ENCODE results near the gene AURKAIP1.

Gene AURKAIP1

GRCh38 chr1:1401457-1402010, 26.5 kb upstream of the AURKAIP1 start:
- no peaks in the 10 kb centered on the region for H3K27me3 ChIP-seq (ENCODE audit: insufficient read depth, poor library complexity, severe bottlenecking)
- TF ChIP-seq SPI1 (IDR thresholded peaks at IDR 0.05; ENCODE audit: borderline replicate concordance, low read depth) = no peak
- peak; percentile 68 for TF ChIP-seq POLR2AphosphoS5 (IDR thresholded peaks at IDR 0.05; ENCODE audit: low read depth)
- no peak for DNase-seq (ENCODE audit: low read depth in 1 of 2, low spot score in 1 of 2)
- no peak overlapping the region for H3K4me3 ChIP-seq (replicated peaks; ENCODE audit: insufficient read depth, low read length)
- no peak overlapping the region for H3K27ac ChIP-seq (replicated peaks)

GRCh38 chr1:1400576-1401456, 25.8 kb upstream of the AURKAIP1 start:
- TF ChIP-seq GABPA (IDR thresholded peaks at IDR 0.05; ENCODE audit: low read depth) = no peak
- no peak for TF ChIP-seq REST (IDR thresholded peaks at IDR 0.05; ENCODE audit: insufficient replicate concordance, low read depth)
- TF ChIP-seq POLR2AphosphoS5 (IDR thresholded peaks at IDR 0.05; ENCODE audit: low read depth) = no peak; the same call in 1 of the 2 replicates
- no peak for TF ChIP-seq CTCF (IDR thresholded peaks at IDR 0.05; ENCODE audit: insufficient read depth, low read length)
- peak overlapping the region; percentile 91 for H3K27ac ChIP-seq (replicated peaks)

GRCh38 chr1:1399872-1400575, 25.0 kb upstream of the AURKAIP1 start:
- Histone ChIP-seq H3K4me3 (replicated peaks; ENCODE audit: insufficient read depth, low read length) (peak overlapping the region; percentile 86), H3K27ac (replicated peaks) (peak overlapping the region; percentile 91), H3K27me3 (ENCODE audit: insufficient read depth, poor library complexity, severe bottlenecking) (no peaks in the 10 kb centered on the region)
- DNase-seq (ENCODE audit: low read depth in 1 of 2, low spot score in 1 of 2) = peak in 1 of 2 experiments; percentile 36
- TF ChIP-seq GABPA (IDR thresholded peaks at IDR 0.05; ENCODE audit: low read depth) = no peak
- TF ChIP-seq POLR2AphosphoS5 (IDR thresholded peaks at IDR 0.05; ENCODE audit: low read depth) = peak; percentile 79; the same call in 1 of the 2 replicates

More at GRCh38 chr1:1400576-1401456, 25.8 kb upstream of the AURKAIP1 start:
- no peaks in the 10 kb centered on the region for H3K27me3 ChIP-seq (ENCODE audit: insufficient read depth, poor library complexity, severe bottlenecking)
- peak overlapping the region; percentile 86 for H3K4me3 ChIP-seq (replicated peaks; ENCODE audit: insufficient read depth, low read length)
- no peak for DNase-seq (ENCODE audit: low read depth in 1 of 2, low spot score in 1 of 2)

GRCh38 chr1:1399187-1399871, 24.3 kb upstream of the AURKAIP1 start, which contains the start of gene CCNL2:
Gene CCNL2 (minus strand): TSS chr1:1399335. CDS start chr1:1399306, 29 bp downstream.
- Histone ChIP-seq H3K4me3 (replicated peaks; ENCODE audit: insufficient read depth, low read length) (peak within 1 kb of the TSS; percentile 88), H3K27me3 (ENCODE audit: insufficient read depth, poor library complexity, severe bottlenecking) (no peaks in the 10 kb centered on the region), H3K27ac (replicated peaks) (peak within 1 kb of the TSS; percentile 92)
- peak; percentile 97 to 98 for DNase-seq (ENCODE audit: low read depth in 1 of 2, low spot score in 1 of 2)
- TF ChIP-seq SPI1 (IDR thresholded peaks at IDR 0.05; ENCODE audit: borderline replicate concordance, low read depth) = no peak
- TF ChIP-seq REST (IDR thresholded peaks at IDR 0.05; ENCODE audit: insufficient replicate concordance, low read depth) = no peak
- TF ChIP-seq CTCF (IDR thresholded peaks at IDR 0.05; ENCODE audit: insufficient read depth, low read length) = peak; percentile 16
- peak; percentile 56; the same call in 1 of the 2 replicates for TF ChIP-seq POLR2AphosphoS5 (IDR thresholded peaks at IDR 0.05; ENCODE audit: low read depth)
- TF ChIP-seq GABPA (IDR thresholded peaks at IDR 0.05; ENCODE audit: low read depth) = peak; percentile 78

All from HL-60 (cell line).